ENCODE results near the gene CCDC15. TPM values are rescaled to one million over a fixed set of nuclear protein-coding genes. Genes with fewer than 3 reads are reported as not detected.
A peak's percentile ranks its signal among the peaks of the same experiment; 100 is the strongest.

Gene CCDC15, protein sequence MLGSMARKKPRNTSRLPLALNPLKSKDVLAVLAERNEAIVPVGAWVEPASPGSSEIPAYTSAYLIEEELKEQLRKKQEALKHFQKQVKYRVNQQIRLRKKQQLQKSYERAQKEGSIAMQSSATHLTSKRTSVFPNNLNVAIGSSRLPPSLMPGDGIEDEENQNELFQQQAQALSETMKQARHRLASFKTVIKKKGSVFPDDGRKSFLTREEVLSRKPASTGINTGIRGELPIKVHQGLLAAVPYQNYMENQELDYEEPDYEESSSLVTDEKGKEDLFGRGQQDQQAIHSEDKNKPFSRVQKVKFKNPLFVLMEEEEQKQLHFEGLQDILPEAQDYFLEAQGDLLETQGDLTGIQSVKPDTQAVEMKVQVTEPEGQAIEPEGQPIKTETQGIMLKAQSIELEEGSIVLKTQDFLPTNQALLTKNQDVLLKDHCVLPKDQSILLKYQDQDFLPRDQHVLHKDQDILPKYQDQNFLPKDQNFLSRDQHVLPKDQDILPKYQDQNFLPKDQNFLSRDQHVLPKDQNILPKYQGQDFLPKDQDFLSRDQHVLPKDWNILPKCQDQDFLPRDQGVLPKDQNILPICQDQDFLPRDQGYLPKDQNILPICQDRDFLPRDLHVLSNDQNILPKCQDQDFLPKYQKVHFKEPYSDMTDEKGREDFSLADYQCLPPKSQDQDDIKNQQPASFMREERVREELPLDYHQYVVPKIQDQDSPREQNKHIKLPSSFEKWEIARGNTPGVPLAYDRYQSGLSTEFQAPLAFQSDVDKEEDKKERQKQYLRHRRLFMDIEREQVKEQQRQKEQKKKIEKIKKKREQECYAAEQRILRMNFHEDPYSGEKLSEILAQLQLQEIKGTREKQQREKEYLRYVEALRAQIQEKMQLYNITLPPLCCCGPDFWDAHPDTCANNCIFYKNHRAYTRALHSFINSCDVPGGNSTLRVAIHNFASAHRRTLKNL
- 1 to 10 TPM; 4.2 to 4.8 TPM for total RNA-seq

DNA sequence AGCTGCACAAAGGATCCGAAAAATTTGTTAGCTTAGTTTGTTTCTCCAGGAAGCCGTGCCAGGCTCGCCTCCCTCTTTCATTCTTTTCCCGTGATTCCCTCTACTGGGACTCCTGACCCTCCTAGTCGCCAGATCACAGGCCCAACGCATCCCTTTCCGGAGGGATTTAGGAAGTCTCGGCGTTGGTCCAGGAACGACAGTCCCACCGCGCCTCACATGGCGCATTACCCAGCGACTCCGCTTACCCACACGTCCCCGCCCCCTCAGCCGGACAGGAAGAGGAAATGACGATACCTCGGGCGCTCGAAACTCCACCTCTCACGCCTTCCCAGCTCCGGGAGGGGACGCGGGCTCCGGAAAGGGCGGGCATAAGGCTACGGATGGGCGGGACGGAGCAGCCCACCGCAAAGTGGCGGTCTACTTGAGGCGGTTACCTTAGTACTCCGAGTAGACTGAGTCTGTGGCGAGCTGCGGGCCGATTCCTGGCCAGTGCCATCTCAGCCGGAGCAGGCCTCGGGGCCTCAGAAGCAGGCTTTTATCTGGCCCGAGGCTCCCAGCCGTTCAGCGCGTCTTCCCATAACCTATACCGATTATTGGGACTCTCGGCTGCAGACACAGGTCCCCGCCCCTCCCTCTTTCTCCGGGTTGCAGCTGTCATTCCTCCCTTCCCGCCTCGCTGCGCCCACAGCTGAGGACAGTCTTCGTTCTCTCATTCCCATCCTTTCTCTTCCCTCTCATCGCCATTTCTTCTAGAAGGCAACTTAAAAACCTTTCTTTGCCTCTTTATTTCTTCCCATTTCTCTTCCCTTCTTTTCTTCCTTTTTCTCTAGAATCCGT lies at the start of gene CCDC15:
CCDC15 (plus strand) TSS at position 450 of the 837 bp plus-strand sequence. CDS start 531 bp downstream, outside the sequence.
- peaks cover 4% of the 10 kb centered on the region for H3K9me3 Mint-ChIP-seq
- intact Hi-C loops (cut with micrococcal nuclease): loop anchor here (2.0 kb wide), 1 partner anchor 77 kb away; no protein-coding TSS in a partner anchor
- ChIA-PET POLR2A (interaction anchor here (0.7 to 2.4 kb wide), 11 partner anchors 10 to 159 kb away, joined by 3 to 10 read pairs (median 4); partner anchors contain the start of gene TMEM218), CTCF (interaction anchor here (0.8 to 4.2 kb wide), 15 partner anchors 9 to 475 kb away, joined by 3 to 21 read pairs (median 4); partner anchors contain the start of gene PKNOX2)
- peak; percentile 98 for DNase-seq
- peaks cover 3% of the 10 kb centered on the region for H3K36me3 Mint-ChIP-seq (ENCODE audit: low read depth)
- no peak within 1 kb of the TSS for H3K4me3 Mint-ChIP-seq
- peak; percentile 97 for ATAC-seq
- H3K27ac Mint-ChIP-seq: no peak within 1 kb of the TSS
- H3K27me3 Mint-ChIP-seq: no peaks in the 10 kb centered on the region
- H3K4me1 Mint-ChIP-seq (ENCODE audit: low read depth): peaks cover 9% of the 10 kb centered on the region
- TF ChIP-seq, protein P1, sequence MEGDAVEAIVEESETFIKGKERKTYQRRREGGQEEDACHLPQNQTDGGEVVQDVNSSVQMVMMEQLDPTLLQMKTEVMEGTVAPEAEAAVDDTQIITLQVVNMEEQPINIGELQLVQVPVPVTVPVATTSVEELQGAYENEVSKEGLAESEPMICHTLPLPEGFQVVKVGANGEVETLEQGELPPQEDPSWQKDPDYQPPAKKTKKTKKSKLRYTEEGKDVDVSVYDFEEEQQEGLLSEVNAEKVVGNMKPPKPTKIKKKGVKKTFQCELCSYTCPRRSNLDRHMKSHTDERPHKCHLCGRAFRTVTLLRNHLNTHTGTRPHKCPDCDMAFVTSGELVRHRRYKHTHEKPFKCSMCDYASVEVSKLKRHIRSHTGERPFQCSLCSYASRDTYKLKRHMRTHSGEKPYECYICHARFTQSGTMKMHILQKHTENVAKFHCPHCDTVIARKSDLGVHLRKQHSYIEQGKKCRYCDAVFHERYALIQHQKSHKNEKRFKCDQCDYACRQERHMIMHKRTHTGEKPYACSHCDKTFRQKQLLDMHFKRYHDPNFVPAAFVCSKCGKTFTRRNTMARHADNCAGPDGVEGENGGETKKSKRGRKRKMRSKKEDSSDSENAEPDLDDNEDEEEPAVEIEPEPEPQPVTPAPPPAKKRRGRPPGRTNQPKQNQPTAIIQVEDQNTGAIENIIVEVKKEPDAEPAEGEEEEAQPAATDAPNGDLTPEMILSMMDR (IDR thresholded peaks at IDR 0.05): no peak

DNA sequence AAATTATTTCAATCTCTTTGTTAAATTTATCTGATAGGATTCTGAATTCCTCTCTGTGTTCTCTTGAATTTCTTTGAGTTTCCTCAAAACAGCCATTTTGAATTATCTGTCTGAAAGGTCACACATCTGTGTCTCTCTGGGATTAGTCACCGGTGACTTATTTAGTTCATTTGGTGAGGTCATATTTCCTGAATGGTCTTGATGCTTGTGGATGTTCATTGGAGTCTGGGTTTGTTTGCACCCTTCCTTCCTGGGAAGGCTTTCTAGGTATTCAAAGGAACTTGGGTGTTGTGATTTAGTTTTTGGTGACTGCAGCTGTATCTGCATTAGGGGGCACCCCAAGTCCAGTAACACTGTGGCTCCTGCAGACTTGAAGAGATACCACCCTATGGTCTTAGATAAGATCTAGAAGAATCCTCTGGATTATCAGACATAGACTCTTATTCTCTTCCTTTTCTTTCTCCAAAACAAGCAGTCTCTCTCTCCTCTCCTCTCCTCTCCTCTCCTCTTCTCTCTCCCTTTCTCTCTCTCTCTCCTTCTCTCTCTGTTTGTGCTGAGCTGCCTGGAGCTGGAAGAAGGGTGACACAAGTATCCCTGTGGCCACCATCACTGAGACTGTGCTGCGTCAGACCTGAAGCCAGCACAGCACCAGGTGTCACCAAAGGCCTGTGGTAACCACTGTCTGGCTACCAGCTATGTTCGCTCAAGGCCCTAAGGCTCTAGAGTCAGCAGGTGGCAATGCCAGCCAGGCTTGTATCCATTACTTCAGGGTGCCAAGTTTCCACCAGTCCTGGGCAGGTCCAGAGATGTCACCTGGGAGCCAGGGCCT lies 38.2 kb upstream of the CCDC15 start:
- peak; percentile 45 for ATAC-seq
- Mint-ChIP-seq H3K27ac (no peak overlapping the region), H3K9me3 (peaks cover 12% of the 10 kb centered on the region), H3K4me1 (ENCODE audit: low read depth) (peaks cover 2% of the 10 kb centered on the region), H3K27me3 (peaks cover 1% of the 10 kb centered on the region), H3K36me3 (ENCODE audit: low read depth) (peaks cover 3% of the 10 kb centered on the region), H3K4me3 (no peak overlapping the region)
- intact Hi-C loops (cut with micrococcal nuclease): no loop called here
- TF ChIP-seq, protein P1 (IDR thresholded peaks at IDR 0.05): no peak
- peak; percentile 22 for DNase-seq
- POLR2A ChIA-PET: no interaction called here
- CTCF ChIA-PET: interaction anchor here (0.8 to 1.6 kb wide), 4 partner anchors 11 to 208 kb away, joined by 3 to 4 read pairs (median 4); no protein-coding TSS in a partner anchor

DNA sequence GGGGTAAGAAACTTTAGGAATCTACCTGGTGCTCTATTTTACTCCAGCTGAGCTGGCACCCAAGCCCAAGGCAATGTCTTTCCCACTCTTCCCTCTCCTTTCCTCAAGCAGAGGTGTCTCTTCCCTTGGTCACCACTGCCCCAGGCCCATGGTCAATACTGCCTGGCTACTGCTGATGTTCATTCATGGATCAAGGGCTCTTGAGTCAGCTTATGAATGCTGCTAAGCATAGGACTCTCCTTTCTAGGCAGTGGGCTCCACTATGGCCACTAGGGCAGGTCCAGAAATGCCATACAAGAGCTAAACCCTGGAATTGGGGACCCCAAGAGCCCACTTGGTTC lies 37.7 kb upstream of the CCDC15 start:
- POLR2A ChIA-PET: no interaction called here
- intact Hi-C loops (cut with micrococcal nuclease): no loop called here
- no peak overlapping the region for H3K27ac Mint-ChIP-seq

More for the DNA sequence above, 37.7 kb upstream of the CCDC15 start:
- peaks cover 3% of the 10 kb centered on the region for H3K36me3 Mint-ChIP-seq (ENCODE audit: low read depth)
- H3K9me3 Mint-ChIP-seq: peaks cover 12% of the 10 kb centered on the region
- CTCF ChIA-PET: interaction anchor here (0.8 to 2.4 kb wide), 5 partner anchors 11 to 226 kb away, joined by 3 to 6 read pairs (median 4); no protein-coding TSS in a partner anchor
- no peak overlapping the region for H3K4me3 Mint-ChIP-seq
- peaks cover 3% of the 10 kb centered on the region for H3K4me1 Mint-ChIP-seq (ENCODE audit: low read depth)
- DNase-seq (no peak), ATAC-seq (no peak)
- TF ChIP-seq, protein P1 (IDR thresholded peaks at IDR 0.05): no peak
- H3K27me3 Mint-ChIP-seq: peaks cover 1% of the 10 kb centered on the region
